IMR-90 (cell line): ENCODE measurements around the gene TFRC. TPM values are rescaled to one million over a fixed set of nuclear protein-coding genes. Genes with fewer than 3 reads are reported as not detected.

Experiments used
- ATAC-seq: fragments of 200-7000 bp; cut with Tn5 transposase; 2 replicates; pipeline ENCODE4 v1.9.1; 2020; ENCODE audit warnings: low read depth, mild to moderate bottlenecking, moderate library complexity
- BruUV-seq: library from RNA; stranded (reverse); fragments of 400-500 nt; replicated peaks from 2 replicates; lab custom pipeline; 2021; lab: Mats Ljungman, UMichigan
- CTCF ChIA-PET: fragments of 300-600 bp; formaldehyde crosslinking; extraction: SDS; loops from one replicate; lab custom pipeline; 2021; ENCODE audit warnings: antibody characterized with exemption; lab: Yijun Ruan, JAX
- POLR2A ChIA-PET: fragments of 300-600 bp; sonication (Branson Sonifier 250); formaldehyde crosslinking; loops from one replicate; lab custom pipeline; 2022; ENCODE audit warnings: antibody characterized with exemption; ENCODE audit not compliant: unreplicated experiment; lab: Charles Lee
- DNase-seq: peaks from one replicate; pipeline ENCODE4 v3.0.0; 2013
- H2AFZ ChIP-seq: replicated peaks from 2 replicates; pipeline ENCODE3; 2013; ENCODE audit warnings: low read length, mild to moderate bottlenecking; ENCODE audit not compliant: poor library complexity
- H2AK5ac ChIP-seq: 2 replicates; pipeline ENCODE4 v1.6.1; 2013; ENCODE audit warnings: low read depth, low read length, inconsistent platforms
- H2AK9ac ChIP-seq: replicated peaks from 2 replicates; pipeline ENCODE3; 2013; ENCODE audit warnings: mild to moderate bottlenecking, low read depth, low read length, moderate library complexity; ENCODE audit not compliant: poor library complexity
- H2BK120ac ChIP-seq: 2 replicates; pipeline ENCODE4 v1.6.1; 2013; ENCODE audit warnings: low read depth, low read length, inconsistent platforms
- H2BK15ac ChIP-seq: 3 replicates; pipeline ENCODE4 v1.6.1; 2013; ENCODE audit warnings: low read depth, low read length, inconsistent platforms
- H2BK20ac ChIP-seq: 2 replicates; pipeline ENCODE4 v1.6.1; 2013; ENCODE audit warnings: low read depth, mild to moderate bottlenecking, inconsistent platforms, low read length, moderate library complexity
- H2BK5ac ChIP-seq: 2 replicates; pipeline ENCODE4 v1.6.1; 2013; ENCODE audit warnings: mild to moderate bottlenecking, low read depth, low read length, inconsistent platforms; ENCODE audit not compliant: poor library complexity, severe bottlenecking
- H3K14ac ChIP-seq: replicated peaks from 2 replicates; pipeline ENCODE4 v1.6.1; 2013; ENCODE audit warnings: low read depth, low read length, inconsistent platforms
- H3K18ac ChIP-seq: 2 replicates; pipeline ENCODE4 v1.6.1; 2013; ENCODE audit warnings: low read depth, low read length, control low read depth
- H3K23ac ChIP-seq: 2 replicates; pipeline ENCODE4 v1.6.1; 2013; ENCODE audit warnings: low read depth, low read length, inconsistent platforms
- H3K27ac ChIP-seq: 2 replicates; pipeline ENCODE4 v1.5.1; 2013; ENCODE audit warnings: mild to moderate bottlenecking, control low read depth, low read length; ENCODE audit not compliant: insufficient read depth
- H3K27me3 ChIP-seq: 2 replicates; pipeline ENCODE4 v1.6.1; 2013; ENCODE audit warnings: low read length; ENCODE audit not compliant: control insufficient read depth, insufficient read depth
- H3K36me3 ChIP-seq: 2 replicates; pipeline ENCODE4 v1.6.1; 2013; ENCODE audit warnings: low read length, mixed read lengths; ENCODE audit not compliant: control insufficient read depth, insufficient read depth
- H3K4ac ChIP-seq: 2 replicates; pipeline ENCODE4 v1.6.1; 2013; ENCODE audit warnings: low read depth, low read length, inconsistent platforms
- H3K4me1 ChIP-seq: 2 replicates; pipeline ENCODE4 v1.6.1; 2013; ENCODE audit warnings: low read length, mixed read lengths; ENCODE audit not compliant: control insufficient read depth, insufficient read depth
- H3K4me2 ChIP-seq: 2 replicates; pipeline ENCODE4 v1.6.1; 2013; ENCODE audit warnings: low read depth, mild to moderate bottlenecking, control low read depth, low read length, moderate library complexity
- H3K4me3 ChIP-seq: 2 replicates; pipeline ENCODE4 v1.5.1; 2013; ENCODE audit warnings: low read depth, mild to moderate bottlenecking, control low read depth, low read length, moderate library complexity; ENCODE audit not compliant: insufficient read depth
- H3K56ac ChIP-seq: 2 replicates; pipeline ENCODE4 v1.6.1; 2013; ENCODE audit warnings: low read length, inconsistent platforms; ENCODE audit not compliant: insufficient read depth; ENCODE audit errors: extremely low read depth
- H3K79me1 ChIP-seq, 2 experiments: 2 replicates each; pipeline ENCODE4 v1.6.1; 2013; ENCODE audit warnings: low read length in 2 of 2, inconsistent platforms in 1 of 2, low read depth in 1 of 2
- H3K9ac ChIP-seq: 2 replicates; pipeline ENCODE4 v1.6.1; 2013; ENCODE audit warnings: low read depth, low read length, control low read depth
- H3K9me1 ChIP-seq: 2 replicates; pipeline ENCODE4 v1.6.1; 2013; ENCODE audit warnings: low read length, inconsistent platforms; ENCODE audit not compliant: insufficient read depth
- H3K9me3 ChIP-seq: 2 replicates; pipeline ENCODE4 v1.6.1; 2013; ENCODE audit warnings: low read length; ENCODE audit not compliant: control insufficient read depth, insufficient read depth
- H4K20me1 ChIP-seq: 2 replicates; pipeline ENCODE4 v1.6.1; 2013; ENCODE audit warnings: low read length, inconsistent platforms; ENCODE audit not compliant: insufficient read depth
- H4K5ac ChIP-seq: 2 replicates; pipeline ENCODE4 v1.6.1; 2013; ENCODE audit warnings: mild to moderate bottlenecking, low read depth, low read length, control low read depth
- H4K8ac ChIP-seq, 2 experiments: 2 replicates each; pipeline ENCODE4 v1.6.1; 2013; ENCODE audit warnings: low read depth in 2 of 2, low read length in 2 of 2, control low read depth in 1 of 2, inconsistent platforms in 1 of 2
- H4K91ac ChIP-seq: 2 replicates; pipeline ENCODE4 v1.6.1; 2013; ENCODE audit warnings: low read depth, low read length, inconsistent platforms; ENCODE audit not compliant: insufficient read depth
- BHLHE40 ChIP-seq: fragments of 150-350 bp; IDR thresholded peaks from 2 replicates; pipeline ENCODE4 v1.6.1; 2016; ENCODE audit warnings: mild to moderate bottlenecking, low read depth, low read length
- CEBPB ChIP-seq: IDR thresholded peaks from 2 replicates; pipeline ENCODE4 v1.6.1; 2012; ENCODE audit warnings: low read depth, low read length, improper control_type of control experiment
- CHD1 ChIP-seq: IDR thresholded peaks from 2 replicates; pipeline ENCODE4 v1.6.1; 2012; ENCODE audit warnings: low read depth, low read length, improper control_type of control experiment
- CTCF ChIP-seq: conservative IDR thresholded peaks from 2 replicates; pipeline ENCODE4 v1.5.1; 2012; ENCODE audit warnings: mild to moderate bottlenecking, low read depth, low read length, improper control_type of control experiment
- ELK1 ChIP-seq: fragments of 150-350 bp; IDR thresholded peaks from 2 replicates; pipeline ENCODE4 v1.6.1; 2016; ENCODE audit warnings: low read depth, mild to moderate bottlenecking, low read length, moderate library complexity, borderline replicate concordance
- FOS ChIP-seq: fragments of 150-350 bp; IDR thresholded peaks from 2 replicates; pipeline ENCODE4 v1.6.1; 2016; ENCODE audit warnings: low read depth, low read length
- MAFK ChIP-seq: IDR thresholded peaks from 2 replicates; pipeline ENCODE4 v1.6.1; 2012; ENCODE audit warnings: low read depth, low read length, improper control_type of control experiment
- MAZ ChIP-seq: IDR thresholded peaks from 2 replicates; pipeline ENCODE4 v1.6.1; 2012; ENCODE audit warnings: low read depth, mild to moderate bottlenecking, low read length, improper control_type of control experiment, moderate library complexity, borderline replicate concordance
- MXI1 ChIP-seq: IDR thresholded peaks from 2 replicates; pipeline ENCODE4 v1.6.1; 2012; ENCODE audit warnings: low read depth, mild to moderate bottlenecking, low read length, moderate library complexity, borderline replicate concordance
- NFE2L2 ChIP-seq: fragments of 150-350 bp; IDR thresholded peaks from 2 replicates; pipeline ENCODE4 v1.6.1; 2016; ENCODE audit warnings: low read depth, mild to moderate bottlenecking, low read length
- POLR2A ChIP-seq: IDR thresholded peaks from 2 replicates; pipeline ENCODE4 v1.6.1; 2012; ENCODE audit warnings: mild to moderate bottlenecking, low read depth, low read length
- RAD21 ChIP-seq: IDR thresholded peaks from 2 replicates; pipeline ENCODE4 v1.6.1; 2012; ENCODE audit warnings: low read length, improper control_type of control experiment
- RCOR1 ChIP-seq: IDR thresholded peaks from 2 replicates; pipeline ENCODE4 v1.6.1; 2012; ENCODE audit warnings: mild to moderate bottlenecking, low read length, improper control_type of control experiment; ENCODE audit not compliant: insufficient replicate concordance
- RFX5 ChIP-seq: IDR thresholded peaks from 2 replicates; pipeline ENCODE4 v1.8.0; 2012; ENCODE audit warnings: low read depth, mild to moderate bottlenecking, low read length, moderate library complexity
- SMC3 ChIP-seq: fragments of 150-350 bp; IDR thresholded peaks from 2 replicates; pipeline ENCODE4 v1.6.1; 2016; ENCODE audit warnings: low read depth, mild to moderate bottlenecking, antibody characterized with exemption, low read length, moderate library complexity
- USF2 ChIP-seq: fragments of 150-350 bp; IDR thresholded peaks from 2 replicates; pipeline ENCODE4 v1.6.1; 2017; ENCODE audit warnings: mild to moderate bottlenecking, antibody characterized with exemption, low read length, low read depth
- WGBS, 2 experiments: methylation state at CpG; one replicate each; pipeline versions ENCODE4 v1.1.5 to v1.1.7; 2013; ENCODE audit warnings: missing lambda C conversion rate in 2 of 2; ENCODE audit not compliant: insufficient read length in 1 of 2; ENCODE audit errors: extremely low coverage in 2 of 2; 5-methylcytosine and 5-hydroxymethylcytosine counted together
- dilution Hi-C: fragments of 300-500 bp; cut with HindIII; formaldehyde crosslinking; loops from one replicate; pipeline ENCODE4 v1.14.3; 2018; ENCODE audit warnings: low sequenced_read_pairs; ENCODE audit not compliant: unreplicated experiment
- in situ Hi-C: fragments of 300-500 bp; cut with MboI; formaldehyde crosslinking; loops from 3 replicates; pipeline ENCODE4 v1.14.3; 2019; ENCODE audit warnings: low sequenced_read_pairs, inconsistent platforms, mixed read lengths
- intact Hi-C: fragments of 100-400 bp; cut with micrococcal nuclease; formaldehyde crosslinking; loops from 2 replicates; pipeline ENCODE4 v1.10.0; 2022
- polyA plus RNA-seq, 3 experiments: library from polyadenylated mRNA; depleted of rRNA; stranded (reverse); fragments of >200 nt; gene quantifications; 2 replicates each; pipeline ENCODE4 v1.2.3, GENCODE V29; 2012; ENCODE audit warnings: low replicate concordance in 1 of 3
- total RNA-seq: library from RNA; depleted of rRNA; stranded (reverse); fragments of >200 nt; gene quantifications from 2 replicates; pipeline ENCODE4 v1.2.3, GENCODE V29; 2012

Gene TFRC
- total and polyA plus RNA-seq, 2 of the 4 experiments (the other 2 are of a cell fraction): 78.6 to 156 TPM

- dilution Hi-C loops: no loop called here
- Histone ChIP-seq H3K4me1 (no peaks in the 10 kb centered on the region), H3K4me3 (no peak overlapping the region), H3K36me3 (no peaks in the 10 kb centered on the region), H2AK9ac (no peak overlapping the region), H3K9me3 (no peaks in the 10 kb centered on the region), H3K23ac (no peak overlapping the region), H3K56ac (no peak overlapping the region), H2BK120ac (no peak overlapping the region), H3K4me2 (no peak overlapping the region), H4K5ac (no peak overlapping the region), H3K9ac (no peak overlapping the region), H2BK20ac (no peak overlapping the region), H4K91ac (no peak overlapping the region), H3K79me1 (no peaks in the 10 kb centered on the region), H2BK15ac (no peak overlapping the region), H3K4ac (no peak overlapping the region), H2BK5ac (no peak overlapping the region), H3K14ac (no peak overlapping the region), H3K27me3 (peaks cover 8% of the 10 kb centered on the region), H4K8ac (no peak overlapping the region), H3K18ac (no peak overlapping the region), H3K27ac (no peak overlapping the region), H2AK5ac (no peak overlapping the region), H2AFZ (no peak overlapping the region), H3K9me1 (no peaks in the 10 kb centered on the region), H4K20me1 (no peaks in the 10 kb centered on the region)
- in situ Hi-C loops: no loop called here
- TF ChIP-seq SMC3 (no peak), RFX5 (no peak), ELK1 (no peak), NFE2L2 (no peak), BHLHE40 (no peak), CEBPB (no peak), MAFK (no peak), CTCF (no peak), POLR2A (no peak), RAD21 (no peak), MXI1 (no peak), MAZ (no peak), CHD1 (no peak), RCOR1 (no peak), FOS (no peak), USF2 (no peak)
- ATAC-seq: no peak
- 14% methylated on average over 3 of the region's 13 CpGs; no CpG with 5 or more reads in 1 of the 2 experiments for WGBS, 2 experiments
- ChIA-PET CTCF (no interaction called here), POLR2A (no interaction called here)
- no peak for DNase-seq
- intact Hi-C loops: no loop called here
- BruUV-seq: no TSS peak
Observed at GRCh38 chr3:196108075-196108743, 26.3 kb upstream of the TFRC start.
